GM18907 (cell line): ENCODE measurements around the gene CLRN1.

Experiments used
- ATAC-seq: cut with Tn5 transposase; IDR thresholded peaks from one replicate; pipeline ENCODE4 v1.9.1; 2021; ENCODE audit warnings: mild to moderate bottlenecking, moderate library complexity; ENCODE audit not compliant: unreplicated experiment

The CLRN1 gene

GRCh38 chr3:150878290-150878689 is 94.2 kb downstream of the CLRN1 start:
- ATAC-seq, result no peak

GRCh38 chr3:150877303-150877702 is 95.2 kb downstream of the CLRN1 start:
- ATAC-seq, result no peak

- no peak for ATAC-seq
These were observed 95.8 kb downstream of the CLRN1 start for GRCh38 chr3:150876611-150877265.
